RWPE2 (cell line): Measurements from ENCODE around the gene ABCA3.

Experiments used
- ATAC-seq: fragments of 200-7000 bp; cut with Tn5 transposase; 3 replicates; pipeline ENCODE4 v1.9.1; 2021; ENCODE audit warnings: low read depth
- DNase-seq: peaks from one replicate; pipeline ENCODE4 v3.0.0-alpha.2; 2020; ENCODE audit warnings: low spot score
- H3K27ac ChIP-seq: fragments of 450-650 bp; 2 replicates; pipeline ENCODE4 v1.5.1; 2017; ENCODE audit warnings: mild to moderate bottlenecking; ENCODE audit not compliant: poor library complexity, severe bottlenecking
- H3K27me3 ChIP-seq: fragments of 250-450 bp; sonication (Bioruptor Pico); 2 replicates; pipeline ENCODE4 v1.5.1; 2021; ENCODE audit warnings: mild to moderate bottlenecking, moderate library complexity; ENCODE audit not compliant: insufficient read depth, poor library complexity, severe bottlenecking
- H3K36me3 ChIP-seq: fragments of 250-450 bp; sonication (Bioruptor Pico); 2 replicates; pipeline ENCODE4 v1.5.1; 2020; ENCODE audit warnings: low read depth, mild to moderate bottlenecking, moderate library complexity
- H3K4me1 ChIP-seq: fragments of 250-450 bp; sonication (Bioruptor Pico); 2 replicates; pipeline ENCODE4 v1.5.1; 2021; ENCODE audit warnings: mild to moderate bottlenecking, moderate library complexity; ENCODE audit not compliant: insufficient read depth, poor library complexity, severe bottlenecking
- H3K4me3 ChIP-seq: fragments of 250-450 bp; sonication (Bioruptor Pico); 2 replicates; pipeline ENCODE4 v1.5.1; 2021; ENCODE audit warnings: mild to moderate bottlenecking, moderate library complexity; ENCODE audit not compliant: severe bottlenecking
- H3K9me3 ChIP-seq: fragments of 250-450 bp; sonication (Bioruptor Pico); 2 replicates; pipeline ENCODE4 v1.5.1; 2021; ENCODE audit warnings: mild to moderate bottlenecking, moderate library complexity; ENCODE audit not compliant: severe bottlenecking
- CTCF ChIP-seq: fragments of 450-650 bp; IDR thresholded peaks from one replicate; pipeline ENCODE4 v1.5.1; 2017; ENCODE audit warnings: mild to moderate bottlenecking, moderate library complexity; ENCODE audit not compliant: poor library complexity, severe bottlenecking

Gene ABCA3

DNA sequence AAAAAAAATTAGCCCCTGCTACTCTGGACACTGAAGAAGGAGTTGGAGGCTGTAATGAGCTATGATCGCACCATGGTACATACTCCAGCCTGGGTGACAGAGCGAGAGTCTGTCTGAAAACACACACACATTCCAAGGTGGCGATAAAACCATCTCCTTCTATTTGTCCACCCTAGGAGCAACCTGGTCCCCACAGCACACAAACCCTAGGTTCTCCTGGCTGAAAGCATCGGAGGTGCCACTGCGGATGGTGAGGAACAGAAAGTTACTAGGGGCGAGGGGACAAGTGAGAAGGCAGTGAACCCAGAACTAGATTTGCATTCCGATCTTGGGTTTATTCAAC, 87.8 kb downstream of the ABCA3 start:
- peaks cover 10% of the 10 kb centered on the region for H3K4me1 ChIP-seq
- DNase-seq: no peak
- no peak for TF ChIP-seq CTCF
- no peak overlapping the region for H3K4me3 ChIP-seq
- H3K27ac ChIP-seq: peak overlapping the region; percentile 85
- H3K36me3 ChIP-seq: peaks cover 71% of the 10 kb centered on the region
- H3K27me3 ChIP-seq: no peaks in the 10 kb centered on the region
- ATAC-seq: no peak
- H3K9me3 ChIP-seq: no peaks in the 10 kb centered on the region

GRCh38 chr16:2251296-2252111, 89.0 kb downstream of the ABCA3 start, which contains the start of gene ECI1:
Gene ECI1 (minus strand): TSS chr16:2251587. CDS start chr16:2251566, 21 bp downstream.
- H3K9me3 ChIP-seq: no peaks in the 10 kb centered on the region
- peak; percentile 73 for TF ChIP-seq CTCF
- ATAC-seq (peak; percentile 85), DNase-seq (peak; percentile 92)
- H3K27ac ChIP-seq: peak within 1 kb of the TSS; percentile 85
- peaks cover 10% of the 10 kb centered on the region for H3K4me1 ChIP-seq
- H3K4me3 ChIP-seq: peak within 1 kb of the TSS; percentile 86
- H3K27me3 ChIP-seq: no peaks in the 10 kb centered on the region
- peaks cover 70% of the 10 kb centered on the region for H3K36me3 ChIP-seq

DNA sequence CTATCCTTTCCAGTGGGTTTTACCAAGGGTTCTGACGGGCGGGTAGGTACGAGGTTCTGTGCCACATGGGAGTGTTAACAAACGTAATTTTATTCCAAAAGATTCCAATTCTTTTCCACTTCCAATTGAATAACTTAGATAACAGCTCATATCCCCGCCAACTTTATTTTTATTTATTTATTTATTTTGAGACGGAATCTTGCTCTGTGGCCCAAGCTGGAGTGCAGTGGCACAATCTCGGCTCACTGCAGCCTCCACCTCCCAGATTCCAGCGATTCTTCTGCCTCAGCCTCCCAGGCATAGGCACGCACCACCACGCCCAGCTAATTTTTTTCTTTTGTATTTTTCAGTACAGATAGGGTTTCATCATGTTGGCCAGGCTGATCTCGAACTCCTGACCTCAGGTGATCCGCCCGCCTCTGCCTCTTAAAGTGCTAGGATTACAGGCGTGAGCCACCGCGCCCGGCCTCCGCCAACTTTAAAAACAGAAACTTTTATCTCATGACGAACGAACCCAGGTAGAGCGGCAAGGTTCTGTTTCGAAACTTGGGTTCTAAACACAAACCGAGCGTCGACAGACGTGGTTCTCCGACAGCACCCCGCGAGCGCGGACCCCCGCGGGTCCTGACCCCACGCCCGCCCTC, 89.8 kb downstream of the ABCA3 start:
- peak overlapping the region; percentile 85 for H3K27ac ChIP-seq
- DNase-seq: no peak
- peak overlapping the region; percentile 86 for H3K4me3 ChIP-seq
- H3K36me3 ChIP-seq: peaks cover 70% of the 10 kb centered on the region
- H3K4me1 ChIP-seq: peaks cover 10% of the 10 kb centered on the region
- no peaks in the 10 kb centered on the region for H3K9me3 ChIP-seq
- H3K27me3 ChIP-seq: no peaks in the 10 kb centered on the region
- peak; percentile 1; the same call in 1 of the 3 replicates for ATAC-seq
- no peak for TF ChIP-seq CTCF

DNA sequence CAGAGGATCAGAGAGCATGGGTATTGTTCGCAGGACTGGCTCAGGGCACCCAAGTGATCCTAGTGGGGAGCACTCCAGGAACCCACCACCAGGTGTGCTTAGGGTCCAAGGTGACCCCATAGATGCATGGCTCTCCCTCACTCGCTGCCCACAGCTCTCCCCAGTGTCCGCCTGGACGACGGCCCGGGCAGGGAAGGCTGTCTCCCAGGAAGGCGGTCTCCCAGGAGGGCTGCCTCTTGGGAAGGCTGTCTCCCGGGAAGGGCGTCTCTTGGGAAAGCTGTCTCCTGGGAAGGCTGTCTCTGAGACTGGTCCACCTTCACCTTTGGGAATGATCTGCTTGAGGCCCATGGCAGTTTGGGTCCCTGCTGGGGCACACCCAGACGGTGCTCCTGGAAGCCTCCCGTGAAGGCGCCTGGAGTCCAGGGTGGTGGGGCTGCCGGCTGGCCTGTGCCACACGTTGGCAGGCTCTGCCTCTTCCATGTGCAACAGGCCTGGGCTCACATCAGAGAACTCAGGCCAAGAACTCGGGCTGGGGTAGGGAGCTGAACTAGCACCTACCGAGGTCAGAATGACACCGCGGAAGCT, 94.1 kb downstream of the ABCA3 start:
- no peaks in the 10 kb centered on the region for H3K9me3 ChIP-seq
- H3K36me3 ChIP-seq: peaks cover 73% of the 10 kb centered on the region
- no peak overlapping the region for H3K27ac ChIP-seq
- H3K4me1 ChIP-seq: no peaks in the 10 kb centered on the region
- TF ChIP-seq CTCF: no peak
- DNase-seq (no peak), ATAC-seq (no peak)
- no peaks in the 10 kb centered on the region for H3K27me3 ChIP-seq
- no peak overlapping the region for H3K4me3 ChIP-seq
